Measurements from ENCODE around the gene SLC35E2B.
"Not testable (repeated sequence)": the region's sequence is repeated elsewhere in the genome, so short reads cannot be mapped to it uniquely, and the experiment has no call there.

SLC35E2B gene

DNA sequence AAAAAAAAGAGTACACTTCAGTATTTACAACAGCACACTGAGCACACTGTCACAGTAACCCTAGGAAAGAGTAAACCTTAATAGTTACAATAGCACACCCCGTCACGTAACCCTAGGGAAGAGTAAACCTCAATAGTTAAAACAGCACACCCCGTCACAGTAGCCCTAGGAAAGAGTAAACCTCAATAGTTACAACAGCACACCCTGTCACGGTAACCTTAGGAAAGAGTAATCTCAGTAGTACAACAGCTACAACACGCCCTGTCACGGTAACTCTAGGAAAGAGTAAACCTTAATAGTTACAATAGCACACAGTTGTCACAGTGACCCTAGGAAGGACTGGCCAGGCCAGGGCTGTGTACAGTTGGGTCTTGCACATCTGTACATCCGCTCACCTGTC lies 28.6 kb upstream of the SLC35E2B start:
- no peak for DNase-seq (ENCODE audit: low read depth in 1 of 2, low spot score in 1 of 2)

DNA sequence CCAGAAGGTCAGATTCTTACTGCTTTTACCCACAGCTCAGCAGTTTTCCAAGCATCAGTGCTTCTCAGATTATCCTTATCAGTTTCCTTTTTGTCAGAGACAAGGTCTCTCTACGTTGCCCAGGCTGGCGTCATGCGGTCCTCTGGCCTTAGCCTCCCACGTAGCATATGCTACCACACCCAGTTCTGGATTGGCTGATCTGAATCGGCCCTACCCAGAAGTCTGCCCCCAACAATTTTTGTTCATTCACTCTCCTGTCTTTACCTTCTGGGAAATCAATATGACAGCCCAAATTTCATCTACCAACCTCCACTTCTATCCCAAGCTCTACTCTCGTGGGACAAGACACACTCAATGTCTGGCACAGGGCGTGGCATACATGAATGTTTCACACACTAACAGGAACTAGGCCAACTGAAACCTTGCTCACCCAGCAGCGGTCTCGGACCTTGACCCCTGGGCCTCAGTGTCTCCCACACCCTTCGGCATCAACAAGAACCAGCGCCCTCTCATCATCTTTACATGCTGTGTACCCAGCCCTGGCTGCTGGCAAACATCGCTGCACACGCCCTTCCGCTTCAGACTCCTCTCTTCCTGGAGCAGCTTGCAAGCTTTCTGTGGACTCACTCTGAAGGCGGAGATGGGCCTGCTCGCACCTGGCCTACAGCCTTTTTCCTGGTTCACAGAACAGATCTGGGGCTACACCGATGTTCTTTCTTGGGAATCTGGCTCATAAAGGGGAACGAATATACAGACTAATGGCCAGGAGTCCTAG lies 22.7 kb upstream of the SLC35E2B start:
- DNase-seq (ENCODE audit: low read depth in 1 of 2, low spot score in 1 of 2); in situ Hi-C loops (cut with HindIII; ENCODE audit: low pct_unique_long_range_greater_than_20kb, low sequenced_read_pairs): not testable (repeated sequence)

More for the DNA sequence above, 28.6 kb upstream of the SLC35E2B start:
- no peak for TF ChIP-seq JUND (IDR thresholded peaks at IDR 0.05; ENCODE audit: low read depth)
- in situ Hi-C loops (cut with HindIII; ENCODE audit: low pct_unique_long_range_greater_than_20kb, low sequenced_read_pairs), result no loop called here

DNA sequence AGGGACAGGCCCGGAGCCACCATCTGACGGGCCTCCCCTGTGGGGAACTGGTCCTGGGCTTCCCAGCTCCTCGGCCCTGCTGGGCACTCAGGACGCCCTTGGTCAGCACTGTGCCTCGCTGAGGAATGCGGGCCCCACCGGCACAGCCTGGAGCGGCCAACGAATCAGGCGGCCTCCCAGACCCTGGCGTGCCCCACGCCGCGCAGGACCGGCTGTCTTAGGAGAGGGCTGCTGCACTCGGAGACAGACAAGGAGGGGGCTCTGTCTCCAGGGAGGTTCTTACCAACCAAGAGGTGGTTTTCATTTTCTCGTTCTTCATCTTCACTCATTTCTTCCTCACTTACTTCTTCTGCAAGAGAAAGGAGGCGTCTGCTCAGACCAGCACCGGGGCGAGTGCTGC lies 15.3 kb upstream of the SLC35E2B start:
- in situ Hi-C loops (cut with HindIII; ENCODE audit: low pct_unique_long_range_greater_than_20kb, low sequenced_read_pairs); DNase-seq (ENCODE audit: low read depth in 1 of 2, low spot score in 1 of 2): not testable (repeated sequence)

DNA sequence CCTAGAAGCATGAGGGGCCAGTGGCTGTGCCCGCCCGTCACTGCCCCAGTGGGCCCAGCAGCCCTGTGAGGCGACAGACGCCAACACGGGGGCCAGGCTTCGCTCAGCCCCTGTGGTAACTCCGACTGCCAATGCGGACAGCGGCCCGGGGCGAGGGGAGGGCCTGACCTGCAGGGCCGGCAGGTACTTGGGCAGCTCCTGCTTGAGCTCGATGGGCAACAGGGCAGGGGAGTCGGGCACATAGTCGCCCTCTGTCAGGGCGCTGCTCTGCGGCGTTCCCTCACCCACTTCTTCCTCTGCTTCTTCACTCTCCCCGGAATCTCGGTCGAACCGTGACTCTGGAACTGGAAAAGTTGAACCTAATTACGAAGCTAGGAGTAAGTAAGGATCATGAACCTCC lies 14.6 kb upstream of the SLC35E2B start:
- DNase-seq (ENCODE audit: low read depth in 1 of 2, low spot score in 1 of 2); in situ Hi-C loops (cut with HindIII; ENCODE audit: low pct_unique_long_range_greater_than_20kb, low sequenced_read_pairs): not testable (repeated sequence)

DNA sequence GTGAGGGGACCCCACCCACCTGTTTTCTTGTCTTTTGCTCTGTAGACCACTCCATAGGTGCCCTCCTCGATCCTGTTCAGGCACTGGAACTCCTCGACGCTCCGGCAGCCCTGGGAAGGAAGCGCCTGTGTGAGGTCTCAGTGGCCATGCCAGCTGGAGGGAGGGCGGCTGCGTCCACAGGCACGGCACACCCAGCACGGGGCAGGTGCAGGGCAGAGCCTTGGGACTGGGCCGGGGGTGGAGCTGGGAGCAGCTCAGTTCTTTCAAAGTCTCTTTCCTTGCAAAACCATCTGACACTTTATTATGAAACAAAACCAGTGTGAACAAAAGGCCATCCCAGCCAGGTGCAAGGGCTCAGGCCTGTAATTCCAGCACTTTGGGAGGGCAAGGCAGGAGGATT lies 13.0 kb upstream of the SLC35E2B start:
- DNase-seq (ENCODE audit: low read depth in 1 of 2, low spot score in 1 of 2); in situ Hi-C loops (cut with HindIII; ENCODE audit: low pct_unique_long_range_greater_than_20kb, low sequenced_read_pairs): not testable (repeated sequence)

DNA sequence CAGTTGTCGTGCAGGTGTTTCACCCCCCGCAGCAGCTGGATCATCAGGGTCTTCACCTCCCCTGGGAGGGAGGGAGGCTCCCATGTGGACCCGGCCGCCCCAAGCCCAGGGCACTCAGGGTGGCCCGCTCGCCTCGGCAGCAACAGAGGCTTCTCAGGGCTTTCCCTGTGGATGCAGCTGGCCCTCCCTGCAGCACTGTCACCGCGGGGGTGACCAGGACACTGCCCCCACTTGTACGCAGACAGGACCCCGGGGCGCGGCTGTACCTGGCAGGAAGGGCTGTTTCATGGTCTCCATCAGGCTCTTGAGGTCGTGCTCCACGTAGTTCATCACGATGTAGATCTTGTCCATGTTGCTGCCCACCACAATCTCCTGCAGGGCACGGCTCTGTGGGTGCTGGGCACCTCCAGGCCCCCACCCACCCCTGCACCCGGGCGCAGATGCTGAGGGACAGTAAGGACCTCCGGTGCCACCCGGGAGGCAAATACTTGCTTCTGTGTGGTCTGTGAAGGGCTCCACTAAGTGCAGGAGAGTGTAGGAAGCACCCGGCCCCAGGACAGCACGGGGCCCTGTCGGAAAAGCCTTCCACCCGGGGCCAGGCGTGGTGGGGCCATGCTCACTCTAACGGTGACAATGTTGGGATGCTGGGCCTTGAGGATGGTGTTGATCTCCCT lies 11.8 kb upstream of the SLC35E2B start:
- in situ Hi-C loops (cut with HindIII; ENCODE audit: low pct_unique_long_range_greater_than_20kb, low sequenced_read_pairs); DNase-seq (ENCODE audit: low read depth in 1 of 2, low spot score in 1 of 2): not testable (repeated sequence)

DNA sequence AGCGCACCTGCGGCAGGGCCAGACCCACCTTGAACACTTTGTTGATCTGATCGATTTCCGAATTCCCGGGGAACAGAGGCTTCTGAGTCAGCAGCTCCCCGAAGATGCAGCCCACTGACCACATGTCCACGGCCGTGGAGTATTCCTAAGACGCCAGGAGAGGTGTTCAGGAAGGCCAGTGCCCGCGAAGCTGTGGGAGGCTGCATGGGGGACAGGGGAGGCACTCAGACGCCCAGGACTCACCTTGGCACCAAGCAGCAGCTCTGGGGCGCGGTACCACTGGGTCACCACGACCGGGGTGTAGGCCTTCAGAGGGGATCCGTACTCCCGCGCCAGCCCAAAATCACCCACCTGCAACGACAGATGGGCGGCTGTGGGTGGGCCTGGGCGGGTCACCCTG lies 11.2 kb upstream of the SLC35E2B start:
- DNase-seq (ENCODE audit: low read depth in 1 of 2, low spot score in 1 of 2), result no peak
- in situ Hi-C loops (cut with HindIII; ENCODE audit: low pct_unique_long_range_greater_than_20kb, low sequenced_read_pairs), result no loop called here
- no peak for TF ChIP-seq JUND (IDR thresholded peaks at IDR 0.05; ENCODE audit: low read depth)

DNA sequence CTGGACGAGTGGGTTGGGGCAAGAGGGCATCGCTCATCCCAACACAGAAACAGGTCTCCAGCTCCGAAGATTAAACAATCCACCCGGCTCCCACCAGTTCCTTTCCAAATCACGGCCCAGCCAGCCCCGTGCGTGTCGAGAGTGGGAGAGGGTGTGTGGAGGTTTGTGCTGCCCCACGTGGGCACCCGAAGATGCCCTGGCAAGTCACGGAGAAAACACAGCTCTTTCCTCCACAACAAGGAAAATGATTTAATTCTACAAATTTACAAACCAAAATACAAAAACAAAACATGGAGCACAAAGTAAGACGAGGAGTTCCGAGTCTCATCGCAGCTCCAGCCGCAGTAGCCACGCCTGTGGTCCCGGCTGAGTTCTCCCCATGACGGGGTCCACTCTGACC lies 9.9 kb upstream of the SLC35E2B start:
- DNase-seq (ENCODE audit: low read depth in 1 of 2, low spot score in 1 of 2); in situ Hi-C loops (cut with HindIII; ENCODE audit: low pct_unique_long_range_greater_than_20kb, low sequenced_read_pairs): not testable (repeated sequence)

DNA sequence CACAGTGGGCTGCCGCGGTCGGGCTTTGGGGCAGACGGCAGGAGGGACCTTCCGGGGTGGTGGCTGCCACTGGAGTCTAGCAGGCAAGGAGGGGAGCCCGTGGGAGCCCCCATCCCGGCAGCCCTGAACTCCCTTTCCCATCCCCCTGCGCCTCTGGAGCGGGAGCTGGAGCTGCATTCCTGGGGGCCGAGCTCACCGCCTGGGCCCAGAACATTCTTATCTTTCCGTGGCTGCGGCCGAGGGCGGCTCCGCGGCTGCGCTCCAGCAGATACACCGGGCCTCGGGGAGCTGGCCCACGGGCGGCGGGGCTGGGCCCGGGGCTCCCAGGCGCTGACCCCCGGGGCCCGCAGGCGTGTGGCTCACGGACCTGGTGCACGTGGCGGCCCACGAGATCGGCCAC lies 8.0 kb upstream of the SLC35E2B start:
- in situ Hi-C loops (cut with HindIII; ENCODE audit: low pct_unique_long_range_greater_than_20kb, low sequenced_read_pairs); DNase-seq (ENCODE audit: low read depth in 1 of 2, low spot score in 1 of 2): not testable (repeated sequence)

DNA sequence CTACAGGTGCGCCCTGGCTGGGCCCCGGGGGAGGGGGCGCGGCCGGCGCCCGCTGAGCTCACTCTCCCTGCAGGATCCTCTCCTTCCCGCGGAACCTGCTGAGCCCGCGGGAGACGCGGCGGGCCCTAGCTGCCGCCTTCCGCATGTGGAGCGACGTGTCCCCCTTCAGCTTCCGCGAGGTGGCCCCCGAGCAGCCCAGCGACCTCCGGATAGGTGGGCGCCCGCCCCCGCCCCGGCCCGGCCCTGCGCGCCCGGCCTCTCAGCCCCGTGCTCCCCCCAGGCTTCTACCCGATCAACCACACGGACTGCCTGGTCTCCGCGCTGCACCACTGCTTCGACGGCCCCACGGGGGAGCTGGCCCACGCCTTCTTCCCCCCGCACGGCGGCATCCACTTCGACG lies 7.5 kb upstream of the SLC35E2B start:
- DNase-seq (ENCODE audit: low read depth in 1 of 2, low spot score in 1 of 2); in situ Hi-C loops (cut with HindIII; ENCODE audit: low pct_unique_long_range_greater_than_20kb, low sequenced_read_pairs): not testable (repeated sequence)

DNA sequence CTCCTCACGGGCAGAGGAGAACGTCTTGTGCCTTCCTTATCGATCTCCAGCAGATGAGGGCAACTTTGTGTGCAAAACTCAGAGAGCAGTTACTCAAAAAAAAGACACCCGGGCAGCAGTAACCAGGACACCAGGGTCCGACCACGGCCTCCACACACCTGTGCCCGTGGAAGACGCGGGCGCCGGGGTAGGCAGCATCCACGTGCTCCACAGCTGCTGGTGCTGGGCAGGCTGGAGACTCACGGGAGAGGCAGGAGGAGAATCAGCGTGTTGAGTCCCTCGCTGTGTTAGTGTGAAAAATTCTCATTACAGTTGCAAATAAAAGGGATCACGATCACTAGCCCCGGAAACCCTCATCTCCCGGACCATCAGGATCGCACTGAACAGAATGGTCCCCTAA lies 6.5 kb upstream of the SLC35E2B start:
- DNase-seq (ENCODE audit: low read depth in 1 of 2, low spot score in 1 of 2); in situ Hi-C loops (cut with HindIII; ENCODE audit: low pct_unique_long_range_greater_than_20kb, low sequenced_read_pairs): not testable (repeated sequence)

DNA sequence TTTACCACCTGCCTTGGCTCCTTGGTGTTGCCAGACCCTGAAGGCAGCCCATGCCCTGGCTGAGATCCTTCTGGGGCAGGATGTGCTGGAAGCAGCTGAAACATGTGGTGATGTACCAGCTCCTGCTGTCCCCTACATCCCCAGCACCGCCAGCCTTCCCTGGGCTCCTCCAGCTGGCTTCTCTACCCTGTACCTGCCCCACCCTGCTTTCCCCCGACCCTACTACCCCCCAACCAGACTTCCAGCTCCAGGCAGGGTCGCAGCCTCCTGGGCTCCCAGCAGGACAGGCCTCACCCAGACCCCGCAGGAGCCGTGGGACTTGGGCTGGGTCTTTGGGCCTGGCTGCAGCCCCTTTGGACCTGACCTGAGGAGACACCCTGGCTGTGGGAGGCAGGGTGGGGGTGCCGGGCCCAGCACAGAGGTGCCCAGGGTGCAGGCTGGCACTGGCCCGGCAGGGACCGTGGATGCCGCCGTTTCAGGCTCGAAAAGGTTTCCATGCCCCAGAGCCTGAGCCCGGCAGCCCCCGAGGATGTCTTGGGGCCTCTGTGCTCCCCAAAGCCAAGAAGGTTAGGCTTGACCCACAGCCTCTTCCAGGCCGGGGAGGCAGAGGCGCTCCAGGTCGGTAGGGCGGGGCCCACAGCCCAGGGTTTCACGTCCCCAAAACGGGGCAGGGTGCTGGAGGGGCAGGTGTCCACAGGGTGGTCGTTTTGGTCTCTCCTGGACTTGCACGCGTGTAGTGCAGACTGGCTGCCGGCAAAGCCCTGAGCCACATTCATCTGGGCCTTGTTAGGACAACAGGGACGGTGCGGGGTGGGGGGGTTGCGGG lies 5.0 kb upstream of the SLC35E2B start:
- in situ Hi-C loops (cut with HindIII; ENCODE audit: low pct_unique_long_range_greater_than_20kb, low sequenced_read_pairs); DNase-seq (ENCODE audit: low read depth in 1 of 2, low spot score in 1 of 2): not testable (repeated sequence)

DNA sequence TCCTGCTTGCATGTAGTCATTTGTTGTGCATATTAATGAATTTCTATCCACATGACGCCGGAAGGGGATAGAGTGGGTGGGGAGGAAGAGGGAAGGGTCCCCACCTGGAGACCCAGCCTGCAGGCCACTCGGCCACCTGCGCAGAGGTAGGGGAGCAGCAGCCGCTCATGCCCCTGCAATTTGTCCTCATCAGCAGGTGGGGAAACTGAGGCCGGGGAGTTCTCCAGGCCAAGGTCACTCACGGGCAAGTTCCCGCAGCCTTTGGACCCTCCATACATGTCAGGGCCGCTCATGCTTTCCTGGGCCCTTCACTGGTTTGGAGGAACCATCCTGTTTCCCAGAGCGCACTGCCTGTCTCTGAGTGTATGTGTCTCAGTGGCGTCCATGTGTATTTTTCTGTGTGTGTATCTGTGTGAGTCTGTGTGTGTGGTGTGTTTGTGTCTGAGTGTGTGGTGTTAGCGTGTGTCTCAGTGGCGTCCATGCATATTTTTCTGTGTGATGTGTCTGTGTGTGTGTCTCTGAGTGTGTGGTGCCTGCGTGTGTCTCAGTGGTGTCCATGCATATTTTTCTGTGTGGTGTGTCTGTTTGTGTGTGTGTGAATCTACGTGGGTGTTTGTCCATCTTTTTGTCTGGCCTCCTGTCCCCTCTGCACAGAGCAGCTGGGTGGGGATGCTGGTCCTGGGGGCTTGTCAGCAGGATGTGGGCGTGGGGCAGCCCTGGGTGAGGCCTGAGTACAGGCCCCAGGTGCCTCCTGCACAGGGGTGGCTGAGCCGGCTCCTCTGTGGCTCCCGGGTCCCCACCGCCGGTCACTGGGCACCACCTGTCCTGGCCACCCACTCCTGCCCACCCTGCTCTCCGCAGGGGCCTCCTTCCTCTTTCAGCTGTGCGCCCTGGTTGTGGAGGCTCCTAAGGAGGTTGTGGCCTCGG lies 4.1 kb upstream of the SLC35E2B start:
- DNase-seq (ENCODE audit: low read depth in 1 of 2, low spot score in 1 of 2); in situ Hi-C loops (cut with HindIII; ENCODE audit: low pct_unique_long_range_greater_than_20kb, low sequenced_read_pairs): not testable (repeated sequence)

DNA sequence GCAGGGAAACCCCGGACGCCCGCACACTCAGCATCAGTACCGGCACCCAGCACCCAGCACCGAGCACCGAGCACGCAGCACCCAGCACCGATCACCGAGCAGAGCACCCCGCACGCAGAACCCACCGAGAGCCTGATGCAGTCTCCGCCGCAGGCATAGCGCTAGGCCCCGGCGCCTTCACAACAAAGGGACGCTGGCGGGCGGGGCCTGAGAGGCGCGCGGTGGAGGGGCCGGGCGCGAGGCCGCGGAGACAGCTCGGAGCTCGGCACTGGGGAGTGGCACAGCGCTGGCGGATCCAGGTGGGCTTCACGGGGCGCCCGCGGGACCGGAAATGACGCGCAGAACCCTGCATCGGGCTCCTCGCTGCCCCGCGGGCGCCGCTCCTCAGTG lies 276 bp downstream of the SLC35E2B start:
- in situ Hi-C loops (cut with HindIII; ENCODE audit: low pct_unique_long_range_greater_than_20kb, low sequenced_read_pairs), result not testable (repeated sequence)
- peak in 1 of 2 experiments; percentile 57 for DNase-seq (ENCODE audit: low read depth in 1 of 2, low spot score in 1 of 2)

DNA sequence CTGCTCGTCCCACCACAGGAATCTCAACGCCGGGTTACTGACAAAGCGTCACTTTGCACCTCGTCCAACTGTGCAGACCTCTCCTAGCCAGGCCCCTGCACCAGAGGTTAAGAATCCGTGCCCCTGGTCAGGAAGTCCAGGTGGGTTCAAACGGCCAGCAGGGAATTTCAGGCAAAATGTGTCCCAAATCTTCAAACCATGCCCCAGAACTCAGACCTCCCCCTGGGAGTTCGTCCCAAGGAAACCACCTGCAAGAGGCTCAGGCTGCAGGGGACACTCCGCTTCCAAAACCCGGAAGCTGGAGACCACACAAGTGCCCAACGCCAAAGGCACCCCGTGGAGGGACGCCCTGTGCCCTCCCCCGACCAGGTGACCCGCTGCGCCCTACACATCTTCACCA lies 1.2 kb downstream of the SLC35E2B start:
- DNase-seq (ENCODE audit: low read depth in 1 of 2, low spot score in 1 of 2); in situ Hi-C loops (cut with HindIII; ENCODE audit: low pct_unique_long_range_greater_than_20kb, low sequenced_read_pairs): not testable (repeated sequence)

DNA sequence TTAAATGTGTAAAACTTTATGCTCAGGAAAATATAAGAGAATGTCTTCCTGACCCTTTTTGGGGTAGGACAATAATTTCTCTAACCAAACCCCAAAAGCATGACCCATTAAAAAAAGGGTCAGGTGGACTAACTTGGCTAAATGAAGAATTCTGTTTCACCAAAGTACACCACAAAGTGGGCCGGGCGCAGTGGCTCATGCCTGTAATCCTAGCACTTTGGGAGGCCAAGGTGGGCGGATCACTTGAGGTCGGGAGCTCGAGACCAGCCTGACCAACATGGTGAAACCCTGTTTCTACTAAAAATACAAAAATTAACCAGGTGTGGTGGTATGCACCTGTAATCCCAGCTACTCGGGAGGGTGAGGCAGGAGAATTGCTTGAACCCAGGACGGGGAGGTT lies 3.1 kb downstream of the SLC35E2B start:
- in situ Hi-C loops (cut with HindIII; ENCODE audit: low pct_unique_long_range_greater_than_20kb, low sequenced_read_pairs), result not testable (repeated sequence)

More for the DNA sequence above, 3.1 kb downstream of the SLC35E2B start:
- DNase-seq (ENCODE audit: low read depth in 1 of 2, low spot score in 1 of 2), result not testable (repeated sequence)

Measured in T47D (cell line).